Ascending aorta (tissue), 2 donors: ENCODE measurements around the gene SMPD3. TPM values are rescaled to one million over a fixed set of nuclear protein-coding genes. Genes with fewer than 3 reads are reported as not detected.

Experiments used
- DNase-seq, 2 donors: peaks; one replicate each; pipeline ENCODE4 v3.0.0-alpha.2; 2019; ENCODE audit warnings: low spot score in 2 of 2
- H3K27ac ChIP-seq, 2 donors: fragments of 200-600 bp; sonication (generic); one replicate each; pipeline ENCODE4 v1.5.1; 2016 to 2017; ENCODE audit warnings: mild to moderate bottlenecking in 1 of 2
- H3K27me3 ChIP-seq: fragments of 200-600 bp; sonication (generic); one replicate; pipeline ENCODE4 v1.5.1; 2017
- H3K36me3 ChIP-seq, 2 donors: fragments of 200-600 bp; sonication (generic); one replicate each; pipeline ENCODE4 v1.5.1; 2016
- H3K4me1 ChIP-seq, 2 donors: fragments of 200-600 bp; sonication (generic); one replicate each; pipeline ENCODE4 v1.5.1; 2016 to 2017; ENCODE audit warnings: mild to moderate bottlenecking in 1 of 2
- H3K4me3 ChIP-seq, 2 donors: fragments of 200-600 bp; sonication (generic); one replicate each; pipeline ENCODE4 v1.5.1; 2016 to 2017; ENCODE audit warnings: mild to moderate bottlenecking in 1 of 2
- H3K9me3 ChIP-seq, 2 donors: fragments of 200-600 bp; sonication (generic); one replicate each; pipeline ENCODE4 v1.5.1; 2016
- CTCF ChIP-seq, 3 experiments: fragments of 200-600 bp in 2 of 3; fragments of 450-650 bp in 1 of 3; sonication (generic) in 2 of 3; IDR thresholded peaks; one replicate each; pipeline ENCODE4 v1.5.1; 2016 to 2019; ENCODE audit warnings: antibody characterized with exemption in 3 of 3, mild to moderate bottlenecking in 1 of 3, moderate library complexity in 1 of 3
- intact Hi-C: fragments of 100-400 bp; cut with DNase I; formaldehyde crosslinking; loops from one replicate; pipeline ENCODE4 v1.15.1; 2023
- total RNA-seq: library from RNA; depleted of rRNA; stranded (reverse); fragments of >200 nt; gene quantifications from one replicate; pipeline ENCODE4 v1.1.0, GENCODE V29; 2016

SMPD3 gene
- total RNA-seq, 1 donor from 2014 or later, result not detected

- Histone ChIP-seq H3K4me1 (no peaks in the 10 kb centered on the region), H3K9me3 (no peaks in the 10 kb centered on the region), H3K4me3 (no peak overlapping the region), H3K27me3 (no peaks in the 10 kb centered on the region), H3K27ac (no peak overlapping the region), H3K36me3 (peaks cover 53 to 54% of the 10 kb centered on the region in 2 donors)
- no peak for DNase-seq
- TF ChIP-seq CTCF (IDR thresholded peaks at IDR 0.05), result no peak
- intact Hi-C loops, result no loop called here
Measured at GRCh38 chr16:68357923-68358322, 90.4 kb downstream of the SMPD3 start.

GRCh38 chr16:68357521-68357922 lies 90.8 kb downstream of the SMPD3 start:
- Histone ChIP-seq H3K4me1 (no peaks in the 10 kb centered on the region), H3K27me3 (no peaks in the 10 kb centered on the region), H3K4me3 (no peak overlapping the region), H3K27ac (no peak overlapping the region), H3K36me3 (peaks cover 55 to 57% of the 10 kb centered on the region in 2 donors), H3K9me3 (no peaks in the 10 kb centered on the region)
- DNase-seq, result no peak
- TF ChIP-seq CTCF (IDR thresholded peaks at IDR 0.05), result no peak
- intact Hi-C loops, result no loop called here

- Histone ChIP-seq H3K4me1 (no peaks in the 10 kb centered on the region), H3K27ac (no peak overlapping the region), H3K36me3 (peaks cover 61 to 63% of the 10 kb centered on the region in 2 donors), H3K4me3 (no peak overlapping the region), H3K27me3 (no peaks in the 10 kb centered on the region), H3K9me3 (no peaks in the 10 kb centered on the region)
- no peak for DNase-seq
- TF ChIP-seq CTCF (IDR thresholded peaks at IDR 0.05), result no peak
- intact Hi-C loops, result no loop called here
Measured at GRCh38 chr16:68356919-68357286, 91.4 kb downstream of the SMPD3 start.

- no peak for DNase-seq
- no peaks in the 10 kb centered on the region for H3K4me1 ChIP-seq
- no peak for TF ChIP-seq CTCF (IDR thresholded peaks at IDR 0.05)
- H3K4me3 ChIP-seq, result no peak overlapping the region
- H3K9me3 ChIP-seq, result no peaks in the 10 kb centered on the region
- peaks cover 66 to 68% of the 10 kb centered on the region in 2 donors for H3K36me3 ChIP-seq
- no peak overlapping the region for H3K27ac ChIP-seq
- intact Hi-C loops, result no loop called here
- H3K27me3 ChIP-seq, result no peaks in the 10 kb centered on the region
Measured at GRCh38 chr16:68356249-68356918, 91.9 kb downstream of the SMPD3 start.

- Histone ChIP-seq H3K27me3 (no peaks in the 10 kb centered on the region), H3K4me3 (no peak overlapping the region), H3K36me3 (peaks cover 72 to 74% of the 10 kb centered on the region in 2 donors), H3K9me3 (no peaks in the 10 kb centered on the region), H3K4me1 (no peaks in the 10 kb centered on the region), H3K27ac (no peak overlapping the region)
- no peak for DNase-seq
- no peak for TF ChIP-seq CTCF (IDR thresholded peaks at IDR 0.05)
- intact Hi-C loops, result no loop called here
Measured at GRCh38 chr16:68355447-68356248, 92.7 kb downstream of the SMPD3 start.
